Activated B cell treated with CpG ODN at 0.5 μM for 24 hours (primary cell): ENCODE data around the gene LYZ. TPM values are rescaled to one million over a fixed set of nuclear protein-coding genes. Genes with fewer than 3 reads are reported as not detected.

Experiments
- ATAC-seq: fragments of 200-7000 bp; cut with Tn5 transposase; one replicate; pipeline ENCODE4 v1.10.0; 2021; ENCODE audit warnings: low read depth, mild to moderate bottlenecking, moderate library complexity
- CTCF ChIA-PET: fragments of 350-600 bp; sonication (Branson Sonifier 250); formaldehyde crosslinking; loops from one replicate; lab custom pipeline; 2021; ENCODE audit warnings: antibody characterized with exemption; lab: Charles Lee
- POLR2A ChIA-PET: fragments of 350-600 bp; sonication (Branson Sonifier 250); formaldehyde crosslinking; loops from one replicate; lab custom pipeline; 2021; ENCODE audit warnings: antibody characterized with exemption; lab: Charles Lee
- DNase-seq: peaks from one replicate; pipeline ENCODE4 v3.0.0; 2022
- H3K27ac Mint-ChIP-seq: one replicate; pipeline ENCODE4 v1.8.0; 2020; ENCODE audit warnings: mixed read lengths
- H3K27me3 Mint-ChIP-seq: one replicate; pipeline ENCODE4 v1.8.0; 2021; ENCODE audit warnings: mixed read lengths
- H3K36me3 Mint-ChIP-seq: one replicate; pipeline ENCODE4 v1.8.0; 2021; ENCODE audit warnings: low read depth, mixed read lengths
- H3K4me1 Mint-ChIP-seq: one replicate; pipeline ENCODE4 v1.8.0; 2021; ENCODE audit warnings: mixed read lengths
- H3K4me3 Mint-ChIP-seq: one replicate; pipeline ENCODE4 v1.8.0; 2020; ENCODE audit warnings: mild to moderate bottlenecking, mixed read lengths
- H3K9me3 Mint-ChIP-seq: one replicate; pipeline ENCODE4 v1.8.0; 2020; ENCODE audit warnings: mixed read lengths
- CTCF ChIP-seq: fragments of 200-600 bp; IDR thresholded peaks from one replicate; pipeline ENCODE4 v1.8.0; 2022; ENCODE audit warnings: antibody characterized with exemption, mild to moderate bottlenecking
- intact Hi-C: fragments of 100-400 bp; cut with micrococcal nuclease; formaldehyde crosslinking; loops from one replicate; pipeline ENCODE4 v1.15.1; 2024
- total RNA-seq: library from RNA; stranded (reverse); gene quantifications from 2 replicates; pipeline ENCODE4 v1.2.3, GENCODE V29; 2022

Gene LYZ
- total RNA-seq, 1 donor from 2014 or later, result 4.0 TPM

- POLR2A ChIA-PET, result no interaction called here
- no peak for TF ChIP-seq CTCF
- CTCF ChIA-PET, result no interaction called here
- DNase-seq (no peak), ATAC-seq (no peak)
- intact Hi-C loops, result no loop called here
- Mint-ChIP-seq H3K36me3 (peaks cover 39% of the 10 kb centered on the region), H3K9me3 (peaks cover 1% of the 10 kb centered on the region), H3K27me3 (no peaks in the 10 kb centered on the region), H3K4me1 (no peaks in the 10 kb centered on the region), H3K27ac (no peak overlapping the region), H3K4me3 (no peak overlapping the region)
These were observed 44.2 kb downstream of the LYZ start for GRCh38 chr12:69392179-69392928.

- TF ChIP-seq CTCF, result no peak
- ATAC-seq (no peak), DNase-seq (no peak)
- intact Hi-C loops, result no loop called here
- peaks cover 27% of the 10 kb centered on the region for H3K36me3 Mint-ChIP-seq
- peaks cover 3% of the 10 kb centered on the region for H3K9me3 Mint-ChIP-seq
- no peak overlapping the region for H3K27ac Mint-ChIP-seq
- H3K4me1 Mint-ChIP-seq, result no peaks in the 10 kb centered on the region
- no peak overlapping the region for H3K4me3 Mint-ChIP-seq
- CTCF ChIA-PET, result no interaction called here
- POLR2A ChIA-PET, result no interaction called here
- no peaks in the 10 kb centered on the region for H3K27me3 Mint-ChIP-seq
These were observed 47.9 kb downstream of the LYZ start for GRCh38 chr12:69396041-69396440.

- Mint-ChIP-seq H3K4me3 (no peak overlapping the region), H3K9me3 (peaks cover 3% of the 10 kb centered on the region), H3K27ac (no peak overlapping the region), H3K36me3 (peaks cover 17% of the 10 kb centered on the region), H3K27me3 (no peaks in the 10 kb centered on the region), H3K4me1 (no peaks in the 10 kb centered on the region)
- ChIA-PET POLR2A (no interaction called here), CTCF (no interaction called here)
- intact Hi-C loops, result no loop called here
- TF ChIP-seq CTCF, result no peak
- DNase-seq (no peak), ATAC-seq (no peak)
These were observed 48.8 kb downstream of the LYZ start for GRCh38 chr12:69396963-69397362.

- ChIA-PET POLR2A (no interaction called here), CTCF (no interaction called here)
- TF ChIP-seq CTCF, result no peak
- H3K27me3 Mint-ChIP-seq, result no peaks in the 10 kb centered on the region
- no peaks in the 10 kb centered on the region for H3K4me1 Mint-ChIP-seq
- no peak overlapping the region for H3K4me3 Mint-ChIP-seq
- intact Hi-C loops, result no loop called here
- ATAC-seq (no peak), DNase-seq (no peak)
- H3K27ac Mint-ChIP-seq, result no peak overlapping the region
- H3K36me3 Mint-ChIP-seq, result peaks cover 15% of the 10 kb centered on the region
- peaks cover 3% of the 10 kb centered on the region for H3K9me3 Mint-ChIP-seq
These were observed 49.8 kb downstream of the LYZ start for GRCh38 chr12:69397978-69398377.

- ChIA-PET POLR2A (no interaction called here), CTCF (no interaction called here)
- Mint-ChIP-seq H3K36me3 (peaks cover 7% of the 10 kb centered on the region), H3K4me3 (no peak overlapping the region), H3K9me3 (peaks cover 3% of the 10 kb centered on the region), H3K27ac (no peak overlapping the region), H3K4me1 (no peaks in the 10 kb centered on the region), H3K27me3 (no peaks in the 10 kb centered on the region)
- TF ChIP-seq CTCF, result no peak
- intact Hi-C loops, result no loop called here
- DNase-seq (no peak), ATAC-seq (no peak)
These were observed 53.8 kb downstream of the LYZ start for GRCh38 chr12:69401940-69402339.

Other genes starting within 250 kb of the LYZ start
- gene CPSF6, start 108.8 kb upstream of the LYZ start, total RNA-seq, result 95.5 and 104 TPM in 2 replicates
- 14.9 and 19.3 TPM in 2 replicates for gene YEATS4, start 11.4 kb downstream of the LYZ start, total RNA-seq
- gene FRS2, start 122.0 kb downstream of the LYZ start, total RNA-seq, result 23.2 and 23.8 TPM in 2 replicates
- gene CCT2, start 237.1 kb downstream of the LYZ start, total RNA-seq, result 205 and 211 TPM in 2 replicates